H9 (cell line): Measurements from ENCODE around the gene TENM4. TPM values are rescaled to one million over a fixed set of nuclear protein-coding genes. Genes with fewer than 3 reads are reported as not detected.

Experiments used
- DNase-seq: peaks from one replicate; pipeline ENCODE4 v3.0.0-alpha.2; 2017
- H2AFZ ChIP-seq: one replicate; pipeline ENCODE4 v1.6.1; 2013; ENCODE audit warnings: mild to moderate bottlenecking, low read length, control low read depth, moderate library complexity
- H2AK5ac ChIP-seq: 2 replicates; pipeline ENCODE4 v1.6.1; 2013; ENCODE audit warnings: low read length, control low read depth, mixed read lengths; ENCODE audit not compliant: insufficient read length
- H2BK120ac ChIP-seq: one replicate; pipeline ENCODE4 v1.6.1; 2013; ENCODE audit warnings: low read depth, mild to moderate bottlenecking, low read length, control low read depth, inconsistent platforms; ENCODE audit not compliant: poor library complexity, severe bottlenecking
- H2BK12ac ChIP-seq: 2 replicates; pipeline ENCODE4 v1.6.1; 2013; ENCODE audit warnings: low read length, control low read depth, mixed read lengths, low read depth; ENCODE audit not compliant: insufficient read length
- H2BK15ac ChIP-seq: 2 replicates; pipeline ENCODE4 v1.6.1; 2013; ENCODE audit warnings: low read depth, low read length, control low read depth
- H2BK20ac ChIP-seq: one replicate; pipeline ENCODE4 v1.6.1; 2013; ENCODE audit warnings: low read depth, mild to moderate bottlenecking, low read length, control low read depth, inconsistent platforms; ENCODE audit not compliant: poor library complexity, severe bottlenecking
- H2BK5ac ChIP-seq: 2 replicates; pipeline ENCODE4 v1.6.1; 2013; ENCODE audit warnings: low read length, control low read depth, mixed read lengths; ENCODE audit not compliant: insufficient read length
- H3K14ac ChIP-seq: 2 replicates; pipeline ENCODE4 v1.6.1; 2013; ENCODE audit warnings: low read length, control low read depth; ENCODE audit not compliant: insufficient read depth
- H3K18ac ChIP-seq: 2 replicates; pipeline ENCODE4 v1.6.1; 2013; ENCODE audit warnings: low read depth, mild to moderate bottlenecking, mixed read lengths, low read length, control low read depth; ENCODE audit not compliant: insufficient read length
- H3K23ac ChIP-seq: 2 replicates; pipeline ENCODE4 v1.6.1; 2013; ENCODE audit warnings: low read length, control low read depth, mixed read lengths, low read depth; ENCODE audit not compliant: insufficient read length
- H3K23me2 ChIP-seq: 2 replicates; pipeline ENCODE4 v1.6.1; 2013; ENCODE audit warnings: low read depth, mild to moderate bottlenecking, mixed read lengths, low read length, control low read depth; ENCODE audit not compliant: insufficient read length, poor library complexity, severe bottlenecking
- H3K27ac ChIP-seq: 2 replicates; pipeline ENCODE4 v1.5.1; 2013; ENCODE audit warnings: low read length, control low read depth, mixed read lengths, low read depth; ENCODE audit not compliant: insufficient read length
- H3K27me3 ChIP-seq: 2 replicates; pipeline ENCODE4 v1.6.1; 2013; ENCODE audit warnings: low read length, control low read depth, inconsistent platforms; ENCODE audit not compliant: insufficient read depth
- H3K4ac ChIP-seq: 2 replicates; pipeline ENCODE4 v1.6.1; 2013; ENCODE audit warnings: low read depth, mild to moderate bottlenecking, control low read depth, inconsistent platforms, low read length, moderate library complexity
- H3K4me1 ChIP-seq: 2 replicates; pipeline ENCODE4 v1.6.1; 2013; ENCODE audit warnings: low read length, control low read depth, inconsistent platforms; ENCODE audit not compliant: insufficient read depth
- H3K4me2 ChIP-seq: 2 replicates; pipeline ENCODE4 v1.6.1; 2013; ENCODE audit warnings: low read length, control low read depth, mixed read lengths; ENCODE audit not compliant: insufficient read length, insufficient read depth
- H3K56ac ChIP-seq: 2 replicates; pipeline ENCODE4 v1.6.1; 2013; ENCODE audit warnings: low read depth, mild to moderate bottlenecking, mixed read lengths, low read length, control low read depth; ENCODE audit not compliant: insufficient read length
- H3K79me1 ChIP-seq: 2 replicates; pipeline ENCODE4 v1.6.1; 2013; ENCODE audit warnings: low read depth, mild to moderate bottlenecking, moderate library complexity, low read length, control low read depth, inconsistent platforms; ENCODE audit not compliant: insufficient read depth, poor library complexity, severe bottlenecking
- H3K79me2 ChIP-seq: 2 replicates; pipeline ENCODE4 v1.6.1; 2013; ENCODE audit warnings: low read length, control low read depth, inconsistent platforms; ENCODE audit not compliant: insufficient read depth
- H3K9ac ChIP-seq: 2 replicates; pipeline ENCODE4 v1.6.1; 2013; ENCODE audit warnings: low read length, control low read depth, mixed read lengths; ENCODE audit not compliant: insufficient read length; ENCODE audit errors: extremely low read depth
- H3K9me3 ChIP-seq: one replicate; pipeline ENCODE4 v1.6.1; 2013; ENCODE audit warnings: low read depth, low read length, inconsistent platforms; ENCODE audit not compliant: control insufficient read depth
- H3T11ph ChIP-seq: one replicate; pipeline ENCODE4 v1.6.1; 2013; ENCODE audit warnings: mild to moderate bottlenecking, low read length, control low read depth, inconsistent platforms
- H4K20me1 ChIP-seq: one replicate; pipeline ENCODE4 v1.6.1; 2013; ENCODE audit not compliant: control insufficient read depth, insufficient read length, insufficient read depth
- H4K5ac ChIP-seq: 2 replicates; pipeline ENCODE4 v1.6.1; 2013; ENCODE audit warnings: low read depth, mild to moderate bottlenecking, mixed read lengths, low read length, control low read depth; ENCODE audit not compliant: insufficient read length
- H4K8ac ChIP-seq: replicated peaks from 2 replicates; pipeline ENCODE4 v1.6.1; 2013; ENCODE audit warnings: low read length, control low read depth, mixed read lengths, low read depth; ENCODE audit not compliant: insufficient read length
- H4K91ac ChIP-seq: 2 replicates; pipeline ENCODE4 v1.6.1; 2013; ENCODE audit warnings: low read depth, mild to moderate bottlenecking, moderate library complexity, mixed read lengths, low read length, control low read depth; ENCODE audit not compliant: insufficient read length
- H3K27ac Mint-ChIP-seq, 3 experiments: 2 replicates in 2 of 3; 3 replicates in 1 of 3; pipeline ENCODE4 v1.8.0; 2020 to 2021; ENCODE audit warnings: mixed read lengths in 3 of 3, mild to moderate bottlenecking in 1 of 3, moderate library complexity in 1 of 3
- H3K27me3 Mint-ChIP-seq: 2 replicates; pipeline ENCODE4 v1.8.0; 2021; ENCODE audit warnings: low read depth, mild to moderate bottlenecking, moderate library complexity, mixed read lengths
- H3K36me3 Mint-ChIP-seq, 3 experiments: 2 replicates in 2 of 3; 3 replicates in 1 of 3; pipeline ENCODE4 v1.8.0; 2020 to 2021; ENCODE audit warnings: low read depth in 3 of 3, mixed read lengths in 3 of 3; ENCODE audit not compliant: insufficient read depth in 1 of 3
- H3K4me1 Mint-ChIP-seq, 2 experiments: 2 replicates each; pipeline ENCODE4 v1.8.0; 2020; ENCODE audit warnings: mixed read lengths in 2 of 2
- H3K4me3 Mint-ChIP-seq, 2 experiments: 2 replicates in 1 of 2; 3 replicates in 1 of 2; pipeline ENCODE4 v1.8.0; 2020 to 2021; ENCODE audit warnings: mild to moderate bottlenecking in 2 of 2, mixed read lengths in 2 of 2, moderate library complexity in 1 of 2
- H3K9me3 Mint-ChIP-seq, 2 experiments: 2 replicates in 1 of 2; 3 replicates in 1 of 2; pipeline ENCODE4 v1.8.0; 2020; ENCODE audit warnings: mild to moderate bottlenecking in 2 of 2, mixed read lengths in 2 of 2, moderate library complexity in 1 of 2
- WGBS: extraction: QIAGEN DNeasy Blood & Tissue Kit; methylation state at CpG from one replicate; pipeline ENCODE4 v1.1.7; 2013; ENCODE audit warnings: missing lambda C conversion rate, low lambda C conversion rate, mixed read lengths; ENCODE audit not compliant: insufficient read length; ENCODE audit errors: extremely low coverage; 5-methylcytosine and 5-hydroxymethylcytosine counted together
- total RNA-seq: library from RNA; stranded (reverse); gene quantifications from 2 replicates; pipeline ENCODE4 v1.2.1, GENCODE V29; 2021
- TF ChIP-seq, protein P1 (sequence below): fragments of 200-600 bp; sonication (generic); conservative IDR thresholded peaks from 3 replicates; pipeline ENCODE4 v1.8.0; 2021; ENCODE audit warnings: antibody characterized with exemption, mild to moderate bottlenecking

The TENM4 gene
- total RNA-seq, 1 experiment from 2014 or later: 4.6 TPM

- no peaks in the 10 kb centered on the region for H3K79me1 ChIP-seq
- H3K79me2 ChIP-seq: no peaks in the 10 kb centered on the region
- no peak overlapping the region for H2BK15ac ChIP-seq
- no peak overlapping the region for H3K23ac ChIP-seq
- no peak overlapping the region for H3K4ac ChIP-seq
- peaks cover 13% of the 10 kb centered on the region for H3K4me1 ChIP-seq
- no peak overlapping the region for H3K56ac ChIP-seq
- H2BK12ac ChIP-seq: no peak overlapping the region
- no peak overlapping the region for H4K5ac ChIP-seq
- no peaks in the 10 kb centered on the region for H3K9me3 ChIP-seq
- Mint-ChIP-seq H3K4me1 (peaks cover 22 to 30% of the 10 kb centered on the region in 2 experiments), H3K36me3 (no peaks in the 10 kb centered on the region), H3K4me3 (no peak overlapping the region), H3K9me3 (no peaks in the 10 kb centered on the region), H3K27ac (no peak overlapping the region), H3K27me3 (peaks cover 3% of the 10 kb centered on the region; the same call in 1 of the 2 replicates)
- no peak overlapping the region for H2BK120ac ChIP-seq
- H2AFZ ChIP-seq: no peak overlapping the region
- no peak overlapping the region for H4K91ac ChIP-seq
- H3K4me2 ChIP-seq: no peak overlapping the region
- no peak overlapping the region for H3K27ac ChIP-seq
- H2BK20ac ChIP-seq: no peak overlapping the region
- H4K8ac ChIP-seq: no peak overlapping the region
- no peaks in the 10 kb centered on the region for H3K27me3 ChIP-seq
- no peak overlapping the region for H3K18ac ChIP-seq
- H3K9ac ChIP-seq: no peak overlapping the region
- H2AK5ac ChIP-seq: no peak overlapping the region
- no peaks in the 10 kb centered on the region for H3K23me2 ChIP-seq
- no peaks in the 10 kb centered on the region for H4K20me1 ChIP-seq
- WGBS: no CpG with 5 or more reads among the region's 1 CpG
- TF ChIP-seq, protein P1, sequence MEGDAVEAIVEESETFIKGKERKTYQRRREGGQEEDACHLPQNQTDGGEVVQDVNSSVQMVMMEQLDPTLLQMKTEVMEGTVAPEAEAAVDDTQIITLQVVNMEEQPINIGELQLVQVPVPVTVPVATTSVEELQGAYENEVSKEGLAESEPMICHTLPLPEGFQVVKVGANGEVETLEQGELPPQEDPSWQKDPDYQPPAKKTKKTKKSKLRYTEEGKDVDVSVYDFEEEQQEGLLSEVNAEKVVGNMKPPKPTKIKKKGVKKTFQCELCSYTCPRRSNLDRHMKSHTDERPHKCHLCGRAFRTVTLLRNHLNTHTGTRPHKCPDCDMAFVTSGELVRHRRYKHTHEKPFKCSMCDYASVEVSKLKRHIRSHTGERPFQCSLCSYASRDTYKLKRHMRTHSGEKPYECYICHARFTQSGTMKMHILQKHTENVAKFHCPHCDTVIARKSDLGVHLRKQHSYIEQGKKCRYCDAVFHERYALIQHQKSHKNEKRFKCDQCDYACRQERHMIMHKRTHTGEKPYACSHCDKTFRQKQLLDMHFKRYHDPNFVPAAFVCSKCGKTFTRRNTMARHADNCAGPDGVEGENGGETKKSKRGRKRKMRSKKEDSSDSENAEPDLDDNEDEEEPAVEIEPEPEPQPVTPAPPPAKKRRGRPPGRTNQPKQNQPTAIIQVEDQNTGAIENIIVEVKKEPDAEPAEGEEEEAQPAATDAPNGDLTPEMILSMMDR: no peak
- no peak for DNase-seq
- H3T11ph ChIP-seq: no peak overlapping the region
- no peak overlapping the region for H3K14ac ChIP-seq
- no peak overlapping the region for H2BK5ac ChIP-seq
These were observed 43.6 kb downstream of the TENM4 start for GRCh38 chr11:79397252-79397651.
